Upper lobe of left lung (tissue), 6 donors: ENCODE results near the gene KIF13A. TPM values are rescaled to one million over a fixed set of nuclear protein-coding genes. Genes with fewer than 3 reads are reported as not detected.
"Not testable (repeated sequence)": the region's sequence is repeated elsewhere in the genome, so short reads cannot be mapped to it uniquely, and the experiment has no call there.

ENCODE experiments used
- ATAC-seq, 2 donors: fragments of 200-7000 bp; cut with Tn5 transposase; one replicate each; pipeline ENCODE4 v1.9.1; 2022; ENCODE audit warnings: mild to moderate bottlenecking in 2 of 2, moderate library complexity in 2 of 2; ENCODE audit not compliant: low FRiP score in 2 of 2
- DNase-seq, 2 donors: peaks; one replicate each; pipeline ENCODE4 v3.0.0-alpha.2; 2019 to 2020
- H3K27ac ChIP-seq, 4 donors: fragments of 200-600 bp; sonication (generic); one replicate each; pipeline ENCODE4 v1.5.1; 2016 to 2019
- H3K27me3 ChIP-seq, 4 donors: fragments of 200-600 bp; sonication (generic); one replicate each; pipeline ENCODE4 v1.5.1; 2017 to 2019
- H3K36me3 ChIP-seq, 4 donors: fragments of 200-600 bp; sonication (generic); one replicate each; pipeline ENCODE4 v1.5.1; 2016 to 2019
- H3K4me1 ChIP-seq, 4 donors: fragments of 200-600 bp; sonication (generic); one replicate each; pipeline ENCODE4 v1.5.1; 2018 to 2019
- H3K4me3 ChIP-seq, 4 donors: fragments of 200-600 bp; sonication (generic); one replicate each; pipeline ENCODE4 v1.5.1; 2017 to 2019; ENCODE audit warnings: mild to moderate bottlenecking in 2 of 4, moderate library complexity in 1 of 4
- H3K9me3 ChIP-seq, 4 donors: fragments of 200-600 bp; sonication (generic); one replicate each; pipeline ENCODE4 v1.5.1; 2018 to 2019
- EP300 ChIP-seq, 4 donors: sonication (generic); formaldehyde crosslinking; IDR thresholded peaks; one replicate each; pipeline ENCODE4 v1.5.1; 2017; ENCODE audit warnings: antibody characterized with exemption in 4 of 4, control low read depth in 2 of 4
- POLR2A ChIP-seq, 4 donors: fragments of 450-650 bp; IDR thresholded peaks; one replicate each; pipeline ENCODE4 v1.5.1; 2016 to 2017; ENCODE audit warnings: antibody characterized with exemption in 4 of 4, mild to moderate bottlenecking in 2 of 4
- POLR2AphosphoS5 ChIP-seq, 2 donors: sonication (generic); formaldehyde crosslinking; IDR thresholded peaks; one replicate each; pipeline ENCODE4 v1.5.1; 2017; ENCODE audit warnings: antibody characterized with exemption in 2 of 2
- WGBS, 2 donors: methylation state at CpG; one replicate each; pipeline ENCODE4 v1.1.5; 2017 to 2018; 5-methylcytosine and 5-hydroxymethylcytosine counted together
- total RNA-seq, 6 donors: library from RNA; depleted of rRNA in 4 of 6; stranded (reverse); fragments of >200 nt in 4 of 6; gene quantifications; one replicate each; pipeline versions ENCODE4 v1.1.0 to v1.2.1, GENCODE V29; 2016 to 2021
- TF ChIP-seq, protein P1 (sequence below), 6 experiments: fragments of 450-650 bp in 4 of 6; fragments of 200-600 bp in 2 of 6; sonication (generic) in 2 of 6; IDR thresholded peaks; one replicate each; pipeline ENCODE4 v1.5.1; 2016 to 2019; ENCODE audit warnings: antibody characterized with exemption in 6 of 6
- donor health status: DM: no; HTN: no; CAD: no; lungs with moderate emphysema.
- donor health status: DM: no; HTN: yes; CAD: no; lungs with severe emphysema.

The KIF13A gene
- total RNA-seq, 6 donors from 2014 or later, result 35.8 to 59.9 (median 49.0) TPM

DNA sequence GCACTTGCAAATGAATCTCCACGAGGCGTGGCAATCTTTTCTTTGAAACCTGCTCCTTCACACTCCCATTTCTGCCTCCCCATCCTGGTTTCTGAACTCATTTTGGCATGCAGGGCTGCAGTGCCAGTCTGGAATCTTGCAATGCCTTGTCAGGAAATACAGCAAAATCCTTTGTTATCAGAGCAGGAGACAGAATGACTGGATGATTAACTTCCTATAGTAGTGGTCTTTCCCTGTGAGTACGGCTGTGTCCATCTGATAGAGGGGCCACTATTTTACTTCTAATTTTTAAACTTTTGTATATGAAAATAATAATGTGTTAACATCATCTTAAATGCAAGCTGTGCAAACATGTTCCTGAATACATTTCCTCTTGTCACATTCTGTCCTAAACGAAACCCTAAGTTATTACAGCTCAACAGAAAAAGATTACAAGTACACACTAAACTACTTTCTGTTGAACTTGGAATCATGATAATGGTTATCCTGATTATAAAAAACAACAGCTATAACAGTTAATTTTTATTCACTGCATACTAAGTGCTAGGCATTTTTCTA is 140.2 kb downstream of the KIF13A start:
- H3K27ac ChIP-seq, result no peak overlapping the region
- H3K4me3 ChIP-seq, result no peak overlapping the region
- peaks cover 4 to 16% (median 9%) of the 10 kb centered on the region in 4 donors for H3K4me1 ChIP-seq
- H3K9me3 ChIP-seq, result no peaks in the 10 kb centered on the region
- no peak for DNase-seq
- H3K36me3 ChIP-seq, result peaks cover 0 to 35% (median 13%) of the 10 kb centered on the region in 4 donors
- TF ChIP-seq POLR2AphosphoS5 (IDR thresholded peaks at IDR 0.05), result no peak
- TF ChIP-seq EP300 (IDR thresholded peaks at IDR 0.05), result no peak
- TF ChIP-seq, protein P1, sequence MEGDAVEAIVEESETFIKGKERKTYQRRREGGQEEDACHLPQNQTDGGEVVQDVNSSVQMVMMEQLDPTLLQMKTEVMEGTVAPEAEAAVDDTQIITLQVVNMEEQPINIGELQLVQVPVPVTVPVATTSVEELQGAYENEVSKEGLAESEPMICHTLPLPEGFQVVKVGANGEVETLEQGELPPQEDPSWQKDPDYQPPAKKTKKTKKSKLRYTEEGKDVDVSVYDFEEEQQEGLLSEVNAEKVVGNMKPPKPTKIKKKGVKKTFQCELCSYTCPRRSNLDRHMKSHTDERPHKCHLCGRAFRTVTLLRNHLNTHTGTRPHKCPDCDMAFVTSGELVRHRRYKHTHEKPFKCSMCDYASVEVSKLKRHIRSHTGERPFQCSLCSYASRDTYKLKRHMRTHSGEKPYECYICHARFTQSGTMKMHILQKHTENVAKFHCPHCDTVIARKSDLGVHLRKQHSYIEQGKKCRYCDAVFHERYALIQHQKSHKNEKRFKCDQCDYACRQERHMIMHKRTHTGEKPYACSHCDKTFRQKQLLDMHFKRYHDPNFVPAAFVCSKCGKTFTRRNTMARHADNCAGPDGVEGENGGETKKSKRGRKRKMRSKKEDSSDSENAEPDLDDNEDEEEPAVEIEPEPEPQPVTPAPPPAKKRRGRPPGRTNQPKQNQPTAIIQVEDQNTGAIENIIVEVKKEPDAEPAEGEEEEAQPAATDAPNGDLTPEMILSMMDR (IDR thresholded peaks at IDR 0.05), result no peak
- no peak for TF ChIP-seq POLR2A (IDR thresholded peaks at IDR 0.05)
- ATAC-seq, result no peak
- 55 to 64% methylated on average over 4 of the region's 4 CpGs for WGBS, 2 donors
- H3K27me3 ChIP-seq, result no peaks in the 10 kb centered on the region

DNA sequence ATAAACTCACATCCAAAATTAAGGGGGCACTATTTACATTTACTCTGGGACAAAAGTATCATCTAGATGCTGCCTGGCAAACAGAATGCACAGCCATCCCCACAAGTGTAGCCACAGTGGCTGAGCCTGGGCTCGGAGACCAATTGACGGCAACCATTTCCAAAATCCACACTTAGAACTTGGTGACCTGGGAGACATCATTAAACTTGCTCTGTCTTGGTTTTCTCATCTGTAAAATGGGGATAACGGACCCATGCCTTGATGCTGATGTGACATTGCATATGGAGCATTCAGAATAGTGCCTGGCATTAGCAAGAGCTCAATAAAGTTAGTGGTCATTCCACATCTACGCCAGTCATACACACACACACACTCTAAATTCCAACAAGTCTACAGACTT is 140.7 kb downstream of the KIF13A start:
- Histone ChIP-seq H3K4me3 (no peak overlapping the region), H3K9me3 (no peaks in the 10 kb centered on the region), H3K27ac (no peak overlapping the region), H3K27me3 (no peaks in the 10 kb centered on the region), H3K36me3 (peaks cover 0 to 35% (median 13%) of the 10 kb centered on the region in 4 donors), H3K4me1 (peaks cover 0 to 12% (median 5%) of the 10 kb centered on the region in 4 donors)
- TF ChIP-seq EP300 (IDR thresholded peaks at IDR 0.05) (no peak), POLR2A (IDR thresholded peaks at IDR 0.05) (no peak), POLR2AphosphoS5 (IDR thresholded peaks at IDR 0.05) (no peak)
- TF ChIP-seq, protein P1 (IDR thresholded peaks at IDR 0.05), result no peak
- ATAC-seq (no peak), DNase-seq (no peak)
- 95 to 98% methylated on average over 4 of the region's 4 CpGs for WGBS, 2 donors

DNA sequence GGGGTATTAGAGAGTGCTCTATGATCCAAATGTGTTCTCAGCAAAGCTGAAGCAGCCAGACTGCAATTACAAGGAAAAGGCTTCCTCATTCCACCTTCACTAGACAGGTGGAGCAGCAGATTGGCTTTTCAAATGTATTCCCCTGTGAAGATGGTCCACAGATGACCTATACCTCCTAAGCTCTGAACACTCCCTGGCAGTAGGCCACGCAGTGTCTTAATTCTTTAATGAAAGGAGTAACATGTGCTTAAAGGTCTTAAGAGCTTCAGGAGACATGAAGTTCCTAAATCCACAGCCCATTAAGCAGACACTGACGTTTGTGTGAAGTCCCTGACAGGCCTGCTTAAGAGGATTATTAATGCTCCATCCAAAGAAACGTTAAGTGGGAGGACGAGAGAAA is 141.8 kb downstream of the KIF13A start:
- TF ChIP-seq EP300 (IDR thresholded peaks at IDR 0.05), result no peak
- no peak for TF ChIP-seq POLR2AphosphoS5 (IDR thresholded peaks at IDR 0.05)
- TF ChIP-seq, protein P1 (IDR thresholded peaks at IDR 0.05), result no peak
- DNase-seq (no peak), ATAC-seq (no peak)
- Histone ChIP-seq H3K9me3 (no peaks in the 10 kb centered on the region), H3K27me3 (no peaks in the 10 kb centered on the region), H3K4me3 (no peak overlapping the region), H3K36me3 (peaks cover 0 to 32% (median 13%) of the 10 kb centered on the region in 4 donors), H3K27ac (no peak overlapping the region), H3K4me1 (peaks cover 0 to 6% (median 0%) of the 10 kb centered on the region in 4 donors)
- WGBS, 2 donors, result 65 to 72% methylated on average over 4 of the region's 4 CpGs

DNA sequence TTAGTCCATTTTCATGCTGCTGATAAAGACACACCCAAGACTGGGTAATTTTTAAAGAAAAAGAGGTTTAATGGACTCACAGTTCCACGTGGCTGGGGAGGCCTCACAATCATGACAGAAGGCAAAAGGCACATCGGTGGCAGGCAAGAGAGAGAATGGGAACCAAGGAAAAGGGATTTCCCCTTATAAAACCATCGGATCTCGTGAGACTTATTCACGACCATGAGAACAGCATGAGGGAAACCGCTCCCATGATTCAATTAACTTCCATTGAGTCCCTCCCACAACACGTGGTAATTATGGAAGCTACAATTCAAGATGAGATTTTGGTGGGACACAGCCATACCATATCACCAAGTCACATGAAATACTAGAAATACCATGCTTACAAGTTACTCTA is 142.5 kb downstream of the KIF13A start:
- DNase-seq, H3K9me3 ChIP-seq, H3K27me3 ChIP-seq, H3K4me3 ChIP-seq, H3K27ac ChIP-seq, H3K4me1 ChIP-seq, ATAC-seq: not testable (repeated sequence)
- peaks cover 0 to 29% (median 10%) of the 10 kb centered on the region in 4 donors for H3K36me3 ChIP-seq
- 85 to 92% methylated on average over 7 of the region's 7 CpGs for WGBS, 2 donors

DNA sequence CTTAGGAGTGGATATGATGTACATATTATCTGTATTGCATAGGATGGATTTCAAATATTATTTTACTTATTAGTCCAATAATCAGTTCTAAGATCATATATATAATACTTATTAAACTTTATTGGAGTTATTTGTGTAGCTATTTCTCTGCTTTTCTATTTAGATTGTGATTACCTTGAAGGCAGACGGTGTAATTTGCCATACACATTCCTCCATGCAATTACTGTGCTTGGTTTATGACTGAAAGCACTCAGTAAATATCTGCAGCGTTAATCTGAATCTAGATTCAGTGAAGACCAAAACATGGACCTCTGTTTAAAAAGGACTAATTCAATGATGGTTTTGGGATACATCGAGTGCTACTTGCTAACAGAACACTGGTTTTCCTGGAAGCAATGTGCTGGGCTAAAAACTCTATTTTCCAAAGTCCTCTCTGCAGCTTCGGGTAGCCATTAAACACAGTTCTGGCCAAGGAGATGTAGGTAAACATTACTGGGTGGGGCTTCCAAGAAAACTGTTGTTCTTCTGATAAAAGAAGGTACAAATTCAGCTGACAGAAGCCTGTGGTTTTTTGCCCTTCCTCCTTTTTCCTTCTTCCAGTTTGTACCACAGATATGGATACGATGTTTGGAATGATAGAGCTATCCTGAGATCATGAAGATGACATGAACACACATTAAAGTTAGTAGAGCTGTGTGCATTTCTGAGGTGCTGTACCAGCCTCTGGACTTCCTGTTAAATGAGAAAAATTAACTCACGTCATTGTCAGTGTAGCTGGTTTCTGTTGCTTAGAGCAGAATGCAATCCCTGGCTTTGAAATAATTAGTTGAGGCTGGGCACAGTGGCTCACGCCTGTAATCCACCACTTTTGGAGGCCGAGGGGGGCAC is 144.3 kb downstream of the KIF13A start:
- Histone ChIP-seq H3K4me1 (peaks cover 0 to 6% (median 0%) of the 10 kb centered on the region in 4 donors), H3K27me3 (no peaks in the 10 kb centered on the region), H3K9me3 (no peaks in the 10 kb centered on the region), H3K4me3 (no peak overlapping the region), H3K27ac (peak overlapping the region in 1 of 4 donors; percentile 17), H3K36me3 (peaks cover 0 to 13% (median 0%) of the 10 kb centered on the region in 4 donors)
- DNase-seq (no peak), ATAC-seq (no peak)
- TF ChIP-seq POLR2A (IDR thresholded peaks at IDR 0.05), result no peak
- TF ChIP-seq, protein P1 (IDR thresholded peaks at IDR 0.05), result no peak
- TF ChIP-seq POLR2AphosphoS5 (IDR thresholded peaks at IDR 0.05), result no peak
- no peak for TF ChIP-seq EP300 (IDR thresholded peaks at IDR 0.05)
- WGBS, 2 donors, result 69 to 71% methylated on average over 8 of the region's 8 CpGs
